Measurements from ENCODE around the gene DNAJB8. TPM values are rescaled to one million over a fixed set of nuclear protein-coding genes. Genes with fewer than 3 reads are reported as not detected.
A peak's percentile ranks its signal among the peaks of the same experiment; 100 is the strongest.

The DNAJB8 gene
- total and polyA plus RNA-seq, 9 of the 15 experiments (the other 6 are each of a cell fraction or from before 2014, with no cell fraction given) = not detected

GRCh38 chr3:128497305-128498126 is 30.8 kb upstream of the DNAJB8 start (continued):
- TF ChIP-seq ZNF184 (CRISPR knock-in tag; IDR thresholded peaks at IDR 0.05) (no peak), ZNF586 (CRISPR knock-in tag; conservative IDR thresholded peaks at IDR 0.05) (no peak), JUND (IDR thresholded peaks at IDR 0.05; ENCODE audit: borderline replicate concordance, low read depth, low read length) (peak; percentile 44; the same call in 1 of the 2 replicates), JUND (tag; IDR thresholded peaks at IDR 0.05; ENCODE audit: borderline replicate concordance, low read depth, low read length) (no peak; the same call in 2 of the 3 replicates), MLX (CRISPR knock-in tag; conservative IDR thresholded peaks at IDR 0.05) (no peak), ZNF77 (CRISPR knock-in tag; IDR thresholded peaks at IDR 0.05) (no peak), ZSCAN29 (IDR thresholded peaks at IDR 0.05) (no peak), MXD1 (CRISPR knock-in tag; IDR thresholded peaks at IDR 0.05; ENCODE audit: borderline replicate concordance, poor library complexity, severe bottlenecking) (no peak), FOS (IDR thresholded peaks at IDR 0.05; ENCODE audit: extremely low read depth, insufficient read length) (no peak), L3MBTL2 (IDR thresholded peaks at IDR 0.05) (peak; percentile 69), ZNF561 (CRISPR knock-in tag; conservative IDR thresholded peaks at IDR 0.05) (no peak), KLF13 (tag; IDR thresholded peaks at IDR 0.05; ENCODE audit: borderline replicate concordance, low read depth) (no peak), ILF3 (IDR thresholded peaks at IDR 0.05; ENCODE audit: borderline replicate concordance) (no peak), MCM7 (IDR thresholded peaks at IDR 0.05) (no peak), SMAD4 (CRISPR knock-in tag; conservative IDR thresholded peaks at IDR 0.05) (peak; percentile 15; the same call in 1 of the 2 replicates), RBM39 (optimal IDR thresholded peaks at IDR 0.05; ENCODE audit: low read depth, low read length) (no peak), CREB3L1 (IDR thresholded peaks at IDR 0.05; ENCODE audit: borderline replicate concordance, low read depth) (no peak), ZFP1 (CRISPR knock-in tag; IDR thresholded peaks at IDR 0.05) (no peak), HDGF (IDR thresholded peaks at IDR 0.05) (peak; percentile 64; the same call in 1 of the 2 replicates), RNF2 (IDR thresholded peaks at IDR 0.05) (peak; percentile 65), PHF21A (IDR thresholded peaks at IDR 0.05; ENCODE audit: borderline replicate concordance, low read depth) (no peak), CHD1 (IDR thresholded peaks at IDR 0.05; ENCODE audit: low read length) (no peak), MEF2D (tag; conservative IDR thresholded peaks at IDR 0.05; ENCODE audit: low read depth) (no peak), KLF1 (tag; IDR thresholded peaks at IDR 0.05) (no peak), ETS1 (conservative IDR thresholded peaks at IDR 0.05; ENCODE audit: control insufficient read depth, low read depth, low read length) (0 out of 2 replicates have a peak, but pooled peaks have one; percentile 27)

Measured in K562 (cell line).